ENCODE results near the gene SCAMP4. TPM values are rescaled to one million over a fixed set of nuclear protein-coding genes. Genes with fewer than 3 reads are reported as not detected.
A peak's percentile ranks its signal among the peaks of the same experiment; 100 is the strongest.

The SCAMP4 gene
- total RNA-seq, 6 donors from 2014 or later, result 52.0 to 117 (median 75.3) TPM

GRCh38 chr19:1882089-1882785 lies 23.0 kb upstream of the SCAMP4 start:
- no peak for TF ChIP-seq EP300 (IDR thresholded peaks at IDR 0.05)
- no peak for TF ChIP-seq CTCF (IDR thresholded peaks at IDR 0.05)
- peak in 1 of 2 donors; percentile 19 for TF ChIP-seq POLR2AphosphoS5 (IDR thresholded peaks at IDR 0.05)
- peak in 1 of 4 donors; percentile 38 for TF ChIP-seq POLR2A (IDR thresholded peaks at IDR 0.05)
- WGBS, 2 donors, result 47 to 64% methylated on average over 27 to 31 of the region's 31 CpGs
- peaks cover 35 to 56% (median 45%) of the 10 kb centered on the region in 4 donors for H3K4me1 ChIP-seq
- H3K27ac ChIP-seq, result peak overlapping the region; percentile 59 to 94 (median 94)
- ATAC-seq (ENCODE audit: low FRiP score in 2 of 2), result no peak
- H3K4me3 ChIP-seq, result peak overlapping the region in 3 of 4 donors; percentile 71 to 99 (median 96)
- no peaks in the 10 kb centered on the region for H3K9me3 ChIP-seq
- no peaks in the 10 kb centered on the region for H3K27me3 ChIP-seq
- peaks cover 0 to 19% (median 5%) of the 10 kb centered on the region in 4 donors for H3K36me3 ChIP-seq
- DNase-seq, result peak in 1 of 2 donors; percentile 79

DNA sequence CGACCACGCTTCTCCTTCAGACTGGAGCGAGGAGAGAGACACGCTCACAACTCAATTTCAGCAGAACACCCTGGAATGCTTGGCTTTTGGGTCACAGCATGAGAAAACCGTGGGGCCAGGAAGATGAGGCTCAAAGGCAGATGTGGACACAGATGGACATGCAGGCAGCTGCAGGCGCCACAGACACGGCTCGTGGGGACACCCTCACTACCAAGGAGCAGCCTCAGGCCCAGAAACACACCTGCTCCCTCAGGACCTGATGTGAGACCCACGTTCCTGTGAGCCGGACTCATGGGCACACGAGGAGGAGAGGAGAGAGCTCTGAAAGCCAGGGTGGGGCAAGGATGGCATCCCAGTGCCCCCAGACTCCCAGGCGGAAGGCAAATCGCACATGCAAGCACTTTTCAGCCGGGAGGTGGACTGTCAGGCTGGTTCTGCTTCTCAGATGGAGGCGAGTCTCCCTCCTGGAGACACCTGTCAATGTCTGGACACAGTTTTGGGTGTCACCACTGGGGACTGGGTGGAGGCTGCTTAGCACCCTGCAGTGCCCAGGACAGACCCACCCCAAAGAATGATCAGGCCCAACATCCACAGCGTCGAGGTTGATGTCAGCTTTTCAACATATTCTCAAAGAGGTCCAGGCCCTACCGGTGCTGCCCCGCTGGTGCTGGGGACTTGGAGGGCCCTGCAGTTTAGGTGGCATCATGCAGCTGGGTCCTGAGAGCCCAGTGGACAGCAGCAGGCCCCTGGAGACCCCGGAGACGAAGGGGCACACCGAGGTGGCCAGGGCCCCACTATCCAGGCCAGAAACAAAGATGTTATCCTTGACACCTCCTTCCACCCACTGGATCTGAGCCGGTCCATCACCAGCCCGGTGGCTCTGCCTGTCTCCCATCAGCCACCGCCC lies 22.2 kb upstream of the SCAMP4 start:
- DNase-seq (no peak), ATAC-seq (ENCODE audit: low FRiP score in 2 of 2) (no peak)
- Histone ChIP-seq H3K4me1 (peaks cover 35 to 56% (median 45%) of the 10 kb centered on the region in 4 donors), H3K9me3 (no peaks in the 10 kb centered on the region), H3K36me3 (peaks cover 0 to 19% (median 5%) of the 10 kb centered on the region in 4 donors), H3K27ac (peak overlapping the region; percentile 59 to 94 (median 94)), H3K27me3 (no peaks in the 10 kb centered on the region), H3K4me3 (peak overlapping the region in 3 of 4 donors; percentile 71 to 99 (median 96))
- no peak for TF ChIP-seq EP300 (IDR thresholded peaks at IDR 0.05)
- 65% methylated on average over 14 to 20 of the region's 25 CpGs for WGBS, 2 donors

DNA sequence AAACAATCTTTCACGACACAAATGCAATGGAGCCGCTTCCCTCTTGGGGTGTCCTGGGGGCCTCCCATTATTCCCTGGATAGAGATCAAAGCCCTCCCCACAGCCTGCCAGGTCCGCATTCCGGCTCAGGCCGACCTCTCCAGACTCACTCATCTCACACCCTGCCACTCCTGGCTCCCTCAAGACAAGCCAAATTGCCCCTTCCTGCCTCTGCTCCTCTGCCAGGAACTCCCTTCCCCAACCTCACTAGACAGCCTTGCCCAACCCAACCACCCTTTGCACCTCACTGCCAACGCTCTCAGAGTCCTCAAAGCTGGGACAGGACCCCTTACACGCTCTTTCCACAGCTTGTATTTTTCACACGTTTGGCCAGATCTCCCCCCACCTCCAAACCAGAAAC lies 21.4 kb upstream of the SCAMP4 start:
- Histone ChIP-seq H3K27ac (peak overlapping the region; percentile 59 to 94 (median 94)), H3K4me1 (peaks cover 35 to 56% (median 45%) of the 10 kb centered on the region in 4 donors), H3K4me3 (peak overlapping the region; percentile 71 to 99 (median 97)), H3K27me3 (no peaks in the 10 kb centered on the region), H3K36me3 (peaks cover 0 to 17% (median 5%) of the 10 kb centered on the region in 4 donors), H3K9me3 (no peaks in the 10 kb centered on the region)
- DNase-seq (no peak), ATAC-seq (ENCODE audit: low FRiP score in 2 of 2) (no peak)
- 10 to 16% methylated on average over 8 of the region's 8 CpGs for WGBS, 2 donors
- TF ChIP-seq EP300 (IDR thresholded peaks at IDR 0.05), result no peak
- TF ChIP-seq POLR2AphosphoS5 (IDR thresholded peaks at IDR 0.05), result no peak
- TF ChIP-seq POLR2A (IDR thresholded peaks at IDR 0.05), result no peak
- no peak for TF ChIP-seq CTCF (IDR thresholded peaks at IDR 0.05)

- Histone ChIP-seq H3K4me1 (peaks cover 35 to 56% (median 45%) of the 10 kb centered on the region in 4 donors), H3K27ac (peak overlapping the region; percentile 84 to 94 (median 94)), H3K27me3 (no peaks in the 10 kb centered on the region), H3K9me3 (no peaks in the 10 kb centered on the region), H3K4me3 (peak overlapping the region; percentile 71 to 99 (median 97)), H3K36me3 (peaks cover 0 to 13% (median 5%) of the 10 kb centered on the region in 4 donors)
- ATAC-seq (ENCODE audit: low FRiP score in 2 of 2) (no peak), DNase-seq (no peak)
- 2% methylated on average over 11 of the region's 11 CpGs for WGBS, 2 donors
- TF ChIP-seq EP300 (IDR thresholded peaks at IDR 0.05), result no peak
- TF ChIP-seq POLR2A (IDR thresholded peaks at IDR 0.05), result no peak
- no peak for TF ChIP-seq POLR2AphosphoS5 (IDR thresholded peaks at IDR 0.05)
Measured at GRCh38 chr19:1884291-1884718, 20.9 kb upstream of the SCAMP4 start.

DNA sequence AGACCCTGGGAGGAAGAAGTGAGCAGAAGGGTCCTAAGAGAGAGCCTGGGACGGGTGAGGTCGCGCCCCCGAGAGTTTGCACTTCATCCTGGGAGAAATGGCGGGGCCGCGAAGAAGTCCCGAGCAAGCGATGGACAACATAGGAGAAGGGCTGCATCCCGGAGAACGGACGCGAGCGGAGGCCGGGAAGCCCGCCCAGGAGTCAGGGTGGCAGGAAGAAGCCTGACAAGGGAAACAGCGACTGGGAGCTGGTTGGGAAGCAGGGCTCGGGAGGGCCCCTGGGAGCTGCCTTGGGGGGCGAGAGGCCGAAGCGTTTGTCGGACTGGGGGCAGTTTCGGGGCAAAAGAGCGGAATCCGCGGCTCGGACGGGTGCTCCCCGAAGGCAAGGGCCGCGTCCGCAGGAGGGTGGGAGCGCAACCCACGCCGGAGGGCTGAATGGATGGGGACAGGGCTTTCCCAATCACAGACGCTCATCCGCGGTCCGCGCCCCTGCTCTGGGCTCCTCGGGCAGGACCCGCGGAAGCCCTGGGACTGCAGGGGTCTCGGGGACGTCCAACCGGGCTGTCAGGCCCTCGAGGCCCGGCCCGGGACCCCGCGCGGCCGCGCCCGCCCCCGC lies 20.4 kb upstream of the SCAMP4 start:
- Histone ChIP-seq H3K27ac (peak overlapping the region; percentile 84 to 94 (median 94)), H3K9me3 (no peaks in the 10 kb centered on the region), H3K4me3 (peak overlapping the region; percentile 71 to 99 (median 97)), H3K4me1 (peaks cover 35 to 56% (median 45%) of the 10 kb centered on the region in 4 donors), H3K36me3 (peaks cover 0 to 13% (median 5%) of the 10 kb centered on the region in 4 donors), H3K27me3 (no peaks in the 10 kb centered on the region)
- no peak for DNase-seq
- TF ChIP-seq EP300 (IDR thresholded peaks at IDR 0.05) (no peak), CTCF (IDR thresholded peaks at IDR 0.05) (no peak), POLR2AphosphoS5 (IDR thresholded peaks at IDR 0.05) (no peak), POLR2A (IDR thresholded peaks at IDR 0.05) (no peak)
- ATAC-seq (ENCODE audit: low FRiP score in 2 of 2), result peak in 1 of 2 donors; percentile 5
- 0 to 1% methylated on average over 37 to 40 of the region's 56 CpGs for WGBS, 2 donors
